Suppressor macrophage treated with lipopolysaccharide for 1 hour (primary cell): ENCODE measurements around the gene BICC1.

Experiments
- DNase-seq, 3 donors: peaks; one replicate each; pipeline ENCODE4 v3.0.0-alpha.2; 2020 to 2022

The BICC1 gene

DNA sequence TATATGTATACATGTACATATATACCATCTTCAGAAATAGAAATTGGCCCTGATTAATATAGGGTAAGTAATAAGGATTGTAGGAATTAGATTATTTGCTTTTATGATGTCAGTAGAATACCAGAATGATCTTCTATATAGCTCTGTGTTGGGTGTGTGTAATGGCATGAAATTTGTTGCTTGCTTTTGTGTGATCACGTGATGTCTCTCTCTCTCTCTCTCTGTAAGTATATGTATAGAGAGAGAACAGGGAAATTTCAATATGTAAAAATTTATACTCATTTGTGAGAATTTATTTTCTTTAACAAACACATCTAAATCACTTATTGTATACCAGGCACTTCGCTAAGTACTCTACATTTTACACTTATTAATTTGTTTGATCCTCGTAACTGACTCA lies 272.7 kb downstream of the BICC1 start:
- DNase-seq = no peak

DNA sequence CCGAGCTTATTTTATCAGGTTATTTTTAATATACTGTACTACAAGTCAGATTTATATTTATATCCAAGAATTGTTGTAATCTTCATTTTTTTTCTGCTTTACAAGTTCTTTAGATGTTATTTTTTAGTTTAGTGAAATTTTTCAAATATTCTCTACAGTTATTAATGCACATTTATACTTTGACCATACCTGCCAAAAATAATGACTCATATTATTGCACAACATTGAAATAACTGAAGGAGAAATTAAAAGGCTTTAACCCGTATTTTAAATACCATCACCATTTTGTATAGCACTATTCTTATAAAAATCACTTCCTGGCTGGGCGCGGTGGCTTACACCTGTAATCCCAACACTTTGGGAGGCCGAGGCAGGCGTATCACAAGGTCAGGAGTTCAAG lies 278.5 kb downstream of the BICC1 start:
- no peak for DNase-seq

DNA sequence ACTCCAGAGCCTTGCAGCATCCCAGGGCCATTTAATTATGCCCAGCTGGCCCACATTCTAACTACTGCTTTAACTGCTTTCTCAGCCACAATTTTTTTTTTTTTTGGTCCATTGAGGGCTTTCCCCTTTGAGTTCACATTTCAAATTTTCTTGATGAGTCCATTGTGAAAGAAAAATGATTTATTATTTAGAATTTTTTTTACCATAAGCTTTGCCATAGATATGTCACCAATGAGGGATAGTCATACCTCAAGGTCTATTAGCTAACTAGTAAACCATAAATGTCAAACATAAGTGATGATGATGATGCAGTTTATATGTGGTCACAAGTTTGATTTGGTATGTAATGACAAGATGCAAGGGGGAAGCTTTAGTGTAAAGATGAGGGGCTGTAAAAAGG lies 282.9 kb downstream of the BICC1 start:
- no peak for DNase-seq

DNA sequence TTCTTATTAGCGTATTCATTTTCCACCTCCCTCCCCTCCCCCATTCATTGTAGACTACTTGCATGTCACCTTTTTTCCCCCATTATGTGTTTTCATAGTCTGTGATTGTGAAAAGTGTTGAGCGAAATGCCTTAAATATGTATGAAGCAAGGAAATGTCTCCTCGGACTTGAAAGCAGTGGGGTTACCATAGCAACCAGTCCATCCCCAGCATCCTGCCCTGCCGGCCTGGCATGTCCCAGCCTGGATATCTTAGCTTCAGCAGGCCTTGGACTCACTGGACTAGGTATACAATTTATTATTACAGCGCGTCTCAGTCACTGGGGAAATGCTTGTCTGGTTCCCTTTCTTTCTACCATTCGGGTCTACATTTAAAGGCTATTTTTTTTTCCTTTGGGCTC lies 283.6 kb downstream of the BICC1 start:
- no peak for DNase-seq

DNA sequence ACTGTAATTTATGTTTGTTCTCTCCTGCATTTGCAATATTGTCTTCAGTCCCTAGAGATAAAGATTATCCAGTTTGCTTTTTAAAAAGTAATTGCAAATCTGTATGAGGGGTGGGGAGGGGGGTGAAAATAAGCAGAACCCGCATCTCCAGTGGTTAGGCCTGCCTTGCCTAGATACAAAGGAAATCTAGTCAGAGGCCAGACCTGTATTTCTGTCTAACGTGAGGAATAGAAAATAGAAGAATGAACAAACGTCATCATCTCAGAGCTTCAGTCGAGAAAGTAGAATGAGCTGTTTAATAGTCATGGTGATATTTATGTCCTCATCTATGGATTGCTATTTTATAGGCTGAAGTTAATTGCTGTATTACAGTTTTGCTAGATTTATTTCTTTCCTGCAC lies 284.2 kb downstream of the BICC1 start:
- no peak for DNase-seq

DNA sequence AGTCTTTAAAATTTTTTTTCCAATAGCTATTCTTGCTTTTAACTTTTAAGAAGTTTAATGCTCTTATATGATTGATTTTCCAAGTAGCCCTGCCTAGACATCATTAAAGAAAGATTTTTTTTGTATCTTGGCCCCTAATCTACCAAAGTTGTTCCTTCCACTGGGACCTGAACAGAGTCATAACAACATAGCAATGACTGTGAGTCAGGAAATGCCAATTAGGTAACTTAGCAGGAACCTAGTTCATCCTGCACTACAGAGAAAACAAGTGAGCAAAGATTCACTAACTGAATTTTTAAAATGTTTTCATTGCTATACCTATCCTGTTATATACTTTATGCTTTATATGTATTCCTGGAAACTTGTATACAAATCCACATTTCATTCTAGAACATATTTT lies 284.7 kb downstream of the BICC1 start:
- DNase-seq = no peak

DNA sequence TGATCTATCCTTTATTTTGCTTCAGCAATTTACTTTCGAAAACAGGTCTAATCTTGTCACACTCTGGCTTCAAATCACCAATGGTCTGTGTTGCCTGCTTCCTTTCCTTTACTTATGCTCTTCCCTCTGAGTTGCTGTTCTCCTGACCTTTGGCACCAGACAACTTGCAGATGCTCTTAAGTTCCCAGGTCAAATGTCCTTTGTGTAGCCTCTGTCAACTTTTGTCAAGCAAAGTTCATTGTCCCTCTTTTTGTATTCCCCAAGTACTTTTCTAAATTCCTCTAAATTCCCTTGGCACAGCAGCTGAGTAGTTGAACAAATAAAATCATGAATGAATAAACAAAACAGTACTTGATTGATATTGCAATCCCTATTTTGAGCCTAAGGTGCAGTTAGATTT lies 289.4 kb downstream of the BICC1 start:
- DNase-seq = no peak

DNA sequence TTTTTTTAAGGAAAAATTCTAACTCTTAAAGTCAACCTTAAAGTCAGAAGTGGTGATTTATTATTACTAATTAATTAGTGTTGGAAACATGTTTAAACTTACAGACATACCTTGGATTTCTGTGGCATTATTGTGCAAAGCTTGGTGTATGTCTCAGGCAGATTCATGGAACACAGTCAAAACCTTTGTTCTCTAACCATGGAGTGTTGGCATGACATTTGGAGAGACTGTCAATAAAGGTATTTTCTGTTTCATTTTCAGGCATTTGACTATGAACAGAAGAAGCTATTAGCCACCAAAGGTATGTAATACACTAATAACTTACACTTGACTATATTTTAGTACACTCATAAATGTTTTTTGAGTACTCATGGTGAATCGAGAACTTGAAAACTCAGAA lies 293.7 kb downstream of the BICC1 start:
- no peak for DNase-seq

DNA sequence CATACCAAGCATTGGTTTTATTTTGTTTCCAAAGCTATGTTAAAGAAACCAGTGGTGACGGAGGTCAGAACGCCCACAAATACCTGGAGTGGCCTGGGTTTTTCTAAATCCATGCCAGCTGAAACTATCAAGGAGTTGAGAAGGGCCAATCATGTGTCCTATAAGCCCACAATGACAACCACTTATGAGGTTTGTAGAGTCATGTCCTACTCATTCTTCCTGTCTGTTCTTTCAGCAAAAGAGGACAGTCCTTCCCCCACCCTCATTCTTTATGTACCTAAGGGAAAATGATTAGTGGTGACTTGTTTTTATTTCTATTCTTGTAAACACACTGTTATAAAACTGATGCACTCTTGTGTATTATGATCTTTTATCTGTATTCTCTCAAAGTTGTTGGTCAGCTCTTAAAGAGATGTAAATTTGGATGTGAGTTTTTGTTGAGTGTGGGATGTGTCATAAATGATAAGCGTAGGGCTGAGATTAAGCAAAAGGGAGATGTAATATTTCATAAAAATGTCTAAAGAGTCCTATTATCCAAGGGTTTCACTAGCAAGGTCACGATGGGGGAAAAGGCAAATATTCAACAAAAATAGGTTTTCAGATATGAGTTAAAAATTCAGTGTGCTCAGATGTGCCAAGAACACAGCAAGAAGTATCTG lies 294.4 kb downstream of the BICC1 start:
- DNase-seq = no peak

DNA sequence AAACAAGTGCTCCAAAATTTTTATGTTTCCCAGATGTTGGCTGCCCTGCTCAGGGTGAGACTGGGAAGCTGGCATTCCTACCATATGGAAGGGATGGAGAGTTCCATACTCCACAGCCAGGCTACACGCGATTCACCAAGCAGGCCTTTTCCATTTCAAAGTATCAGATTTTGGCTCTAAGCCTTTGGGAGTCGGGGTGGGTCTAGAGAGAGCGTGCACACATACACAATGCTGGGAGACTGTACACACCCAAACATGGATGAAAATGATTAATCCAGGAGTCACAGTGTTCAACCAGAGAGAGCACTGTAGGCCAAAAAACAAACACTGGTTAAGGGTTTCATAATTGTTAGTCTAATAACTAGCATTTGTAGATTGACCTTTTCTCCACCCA lies 295.0 kb downstream of the BICC1 start:
- no peak for DNase-seq

DNA sequence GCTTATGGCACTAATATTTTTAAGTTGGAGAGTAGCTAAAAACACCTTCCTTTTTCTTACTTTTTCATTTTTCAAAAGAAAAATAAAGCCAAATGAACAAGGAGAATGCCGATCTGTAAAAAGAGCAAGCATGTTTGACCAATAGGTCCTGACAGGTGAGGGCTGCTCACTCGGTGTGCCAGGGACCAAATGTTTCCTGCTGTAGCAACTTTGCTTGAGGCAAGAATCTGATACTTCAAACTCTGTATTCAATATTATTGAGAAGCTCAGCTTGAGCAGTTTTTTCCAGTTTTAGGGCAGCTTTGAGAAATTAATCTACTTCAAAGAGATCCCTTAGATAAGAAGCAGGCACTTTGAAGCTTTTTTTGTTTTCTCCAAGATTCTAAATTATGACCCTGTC lies 298.1 kb downstream of the BICC1 start:
- no peak for DNase-seq

DNA sequence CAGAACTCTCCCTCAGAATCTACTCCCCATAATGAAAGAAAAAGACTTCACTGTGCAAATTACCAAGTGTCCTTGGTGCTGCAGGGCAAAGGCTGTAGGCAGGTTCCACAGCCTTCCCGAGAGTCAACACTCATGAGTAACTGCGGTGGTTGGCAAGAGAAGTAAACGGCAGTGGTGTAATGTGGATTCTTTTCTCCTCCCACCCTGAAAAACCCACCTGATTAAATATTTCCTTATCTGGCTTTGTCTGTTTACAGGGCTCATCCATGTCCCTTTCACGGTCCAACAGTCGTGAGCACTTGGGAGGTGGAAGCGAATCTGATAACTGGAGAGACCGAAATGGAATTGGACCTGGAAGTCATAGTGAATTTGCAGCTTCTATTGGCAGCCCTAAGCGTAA lies 300.9 kb downstream of the BICC1 start:
- no peak for DNase-seq

DNA sequence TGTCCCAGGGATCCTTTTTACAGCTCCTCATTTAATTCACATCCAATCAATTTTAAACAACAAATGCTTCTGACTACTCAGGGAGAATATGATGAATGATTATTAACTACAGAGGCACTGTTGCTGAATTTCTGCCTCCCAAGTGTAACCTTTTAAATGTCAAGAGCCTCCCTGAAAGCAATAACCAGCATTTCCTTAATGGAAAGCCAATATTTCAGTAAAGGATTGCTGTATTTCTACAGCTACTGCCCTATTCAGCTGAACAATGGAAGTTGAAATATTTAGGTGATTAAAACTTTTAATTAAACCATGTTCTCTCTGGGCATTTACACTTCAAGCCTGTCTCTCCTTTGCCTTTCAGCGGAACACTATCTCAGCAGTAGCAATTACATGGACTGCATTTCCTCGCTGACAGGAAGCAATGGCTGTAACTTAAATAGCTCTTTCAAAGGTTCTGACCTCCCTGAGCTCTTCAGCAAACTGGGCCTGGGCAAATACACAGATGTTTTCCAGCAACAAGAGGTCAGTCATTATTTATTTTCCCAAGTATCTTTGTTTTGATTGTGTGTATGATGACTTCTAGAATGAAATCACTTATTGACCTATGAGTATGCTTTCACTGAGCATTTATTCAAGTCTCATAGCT lies 304.7 kb downstream of the BICC1 start:
- no peak for DNase-seq

DNA sequence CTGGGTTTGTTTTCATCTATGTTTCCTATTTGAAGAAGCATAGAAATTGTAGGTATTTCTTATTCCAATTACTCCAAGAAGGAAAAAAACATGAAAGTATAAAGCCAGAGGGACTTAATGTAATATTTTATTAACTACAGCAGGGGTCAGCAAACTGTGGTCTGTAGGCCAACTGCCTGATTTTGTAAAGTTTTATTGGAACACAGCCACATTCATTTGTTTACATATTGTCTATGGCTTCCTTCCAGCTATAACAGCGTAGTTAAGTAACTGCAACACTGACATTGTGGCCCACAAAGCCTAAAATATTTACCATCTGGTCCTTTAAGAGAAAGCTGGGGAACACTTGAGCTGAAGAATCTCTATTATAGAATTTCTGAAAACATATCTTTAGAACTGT lies 306.2 kb downstream of the BICC1 start:
- no peak for DNase-seq

DNA sequence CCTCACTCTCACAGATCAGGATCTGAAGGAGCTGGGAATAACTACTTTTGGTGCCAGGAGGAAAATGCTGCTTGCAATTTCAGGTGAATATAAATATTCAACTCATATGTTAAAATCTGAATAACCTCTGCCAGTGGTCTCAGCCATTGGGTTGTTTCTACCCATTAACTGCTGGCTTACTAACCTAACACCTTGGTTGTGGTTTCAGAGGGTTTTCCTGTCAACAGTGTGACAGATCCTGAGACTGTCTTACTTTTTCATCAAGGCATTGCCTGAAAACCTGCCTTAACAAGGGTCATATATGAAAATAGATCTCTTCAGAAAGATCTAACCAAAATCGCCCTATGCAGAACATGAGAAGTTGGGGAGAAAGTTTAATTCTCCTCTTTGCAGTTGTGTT lies 307.7 kb downstream of the BICC1 start:
- DNase-seq = no peak

DNA sequence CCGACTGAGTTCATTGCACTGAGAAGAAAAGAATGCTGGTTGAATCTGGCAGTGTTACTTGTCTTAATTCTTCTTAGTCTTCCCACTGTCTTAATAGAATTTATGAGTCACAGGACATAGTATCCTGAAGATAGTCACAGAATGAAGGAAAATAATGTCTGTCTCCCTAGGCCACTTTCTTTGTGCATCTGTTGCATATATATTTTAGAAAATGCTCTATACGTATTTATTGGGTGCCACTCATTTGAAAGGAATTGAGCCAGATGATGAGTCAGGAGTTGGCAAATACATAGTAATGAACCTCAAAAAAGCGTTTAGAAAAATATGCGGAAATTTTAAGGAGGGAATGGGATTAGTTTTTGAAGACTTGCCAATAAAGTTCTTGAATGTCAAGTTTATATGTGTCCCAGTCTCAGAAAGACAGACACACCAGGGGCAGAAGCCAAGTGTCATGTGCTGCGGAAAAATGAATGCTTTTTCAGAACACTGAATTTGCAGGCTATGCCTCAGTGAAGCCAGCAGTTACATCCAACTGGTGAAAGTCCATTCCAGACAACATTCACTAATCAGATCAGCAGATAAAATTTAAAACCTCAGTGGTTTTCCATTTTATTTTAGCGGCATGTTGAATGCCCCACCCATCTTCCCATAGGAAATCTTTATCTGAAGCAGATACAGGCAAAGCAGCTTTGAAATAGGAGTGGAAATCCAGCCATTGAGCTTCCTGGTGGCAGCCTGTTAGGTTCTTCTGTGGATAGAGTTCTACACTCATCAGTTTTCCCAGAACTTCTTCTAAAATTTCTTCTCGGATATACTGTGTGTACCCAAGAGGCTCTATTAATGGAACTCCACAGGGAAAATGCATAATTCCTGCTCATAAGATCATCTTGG lies 308.4 kb downstream of the BICC1 start:
- no peak for DNase-seq

DNA sequence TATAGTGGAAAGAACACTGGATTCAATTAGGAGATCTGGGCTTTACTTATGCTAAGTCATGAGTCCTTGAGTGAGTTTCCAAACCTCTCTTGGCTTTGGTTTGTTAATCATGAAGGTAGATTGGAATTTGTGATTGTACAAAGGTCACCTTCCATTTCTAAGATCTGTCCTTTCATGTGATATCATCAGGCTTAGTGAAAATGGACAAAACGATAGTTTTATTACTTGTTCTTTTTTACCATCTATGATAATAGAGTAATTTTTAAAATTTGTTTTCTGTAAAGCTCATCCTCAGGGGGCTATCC lies 309.0 kb downstream of the BICC1 start:
- DNase-seq = no peak

DNA sequence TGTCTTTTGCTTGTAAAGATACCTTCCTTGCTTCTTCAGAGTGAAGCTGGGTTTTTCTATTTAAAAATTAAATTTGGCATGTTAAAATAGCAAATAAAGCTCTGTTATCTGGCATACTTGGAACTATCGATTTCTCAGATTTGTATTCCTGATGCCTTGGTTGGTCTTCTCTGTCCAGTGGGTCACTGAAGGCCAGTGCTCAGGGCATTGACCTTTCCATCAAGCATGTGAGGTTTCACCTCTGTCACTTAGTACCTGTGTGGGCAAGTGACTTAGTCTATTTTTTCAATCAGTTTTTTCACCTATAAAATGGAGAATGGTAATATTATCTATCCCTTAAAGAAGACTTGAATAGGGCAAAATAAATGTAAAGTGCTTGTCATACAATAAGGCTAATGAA lies 311.3 kb downstream of the BICC1 start:
- DNase-seq = no peak

DNA sequence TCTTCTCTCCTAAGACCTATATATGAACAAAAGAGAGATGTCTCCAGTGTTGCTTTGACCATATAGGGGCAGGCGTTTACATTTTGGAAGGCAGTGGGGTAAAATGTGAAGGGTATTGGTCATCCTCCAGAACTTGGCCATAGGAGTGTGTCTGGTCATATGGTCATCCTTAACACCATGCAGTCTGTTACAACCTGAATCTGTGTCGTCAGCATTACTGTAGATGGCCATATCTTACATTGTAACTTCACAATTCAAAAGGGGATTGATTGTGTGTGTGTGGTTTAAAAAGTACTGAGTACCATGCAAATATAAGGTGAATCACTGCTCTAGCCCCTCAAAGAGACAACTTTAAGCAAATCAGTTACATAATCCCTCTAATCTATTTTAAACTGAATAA lies 311.7 kb downstream of the BICC1 start:
- DNase-seq = no peak

DNA sequence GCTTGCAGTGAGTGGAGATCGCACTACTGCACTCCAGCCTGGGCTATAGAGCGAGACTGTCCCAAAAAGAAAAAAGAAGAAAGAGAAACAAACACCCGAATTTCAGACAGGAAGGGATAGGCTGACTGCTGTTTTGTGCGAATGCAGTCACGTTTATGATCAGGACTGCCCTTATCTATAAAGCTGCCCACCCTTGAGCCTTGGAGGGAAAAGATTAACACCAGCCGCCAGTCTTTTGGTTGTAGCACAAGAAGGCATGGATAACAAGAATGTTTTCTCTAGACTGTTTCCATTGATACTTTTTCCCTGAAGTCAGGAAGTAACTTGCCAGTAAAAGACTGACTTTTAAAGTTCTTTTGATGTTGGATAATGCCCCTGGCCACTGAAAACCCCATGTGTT lies 314.0 kb downstream of the BICC1 start:
- no peak for DNase-seq

DNA sequence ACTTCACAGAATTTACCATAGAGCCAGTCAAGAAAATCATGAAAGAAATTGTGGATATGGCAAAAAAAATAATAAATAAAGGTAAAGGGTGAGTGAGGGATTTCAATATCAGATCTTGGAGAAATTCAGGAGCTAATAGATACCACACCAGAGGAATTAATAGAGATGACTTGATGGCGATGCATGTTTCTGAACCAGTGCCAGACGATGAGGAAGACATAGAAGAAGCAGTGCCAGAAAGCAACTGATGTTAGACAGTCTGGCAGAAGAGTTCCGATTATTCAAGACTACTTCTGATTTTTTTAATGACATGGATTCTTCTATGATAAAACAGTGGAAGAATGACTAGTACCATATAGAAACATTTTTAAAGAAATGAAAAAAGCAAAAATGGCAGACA lies 314.7 kb downstream of the BICC1 start:
- no peak for DNase-seq

DNA sequence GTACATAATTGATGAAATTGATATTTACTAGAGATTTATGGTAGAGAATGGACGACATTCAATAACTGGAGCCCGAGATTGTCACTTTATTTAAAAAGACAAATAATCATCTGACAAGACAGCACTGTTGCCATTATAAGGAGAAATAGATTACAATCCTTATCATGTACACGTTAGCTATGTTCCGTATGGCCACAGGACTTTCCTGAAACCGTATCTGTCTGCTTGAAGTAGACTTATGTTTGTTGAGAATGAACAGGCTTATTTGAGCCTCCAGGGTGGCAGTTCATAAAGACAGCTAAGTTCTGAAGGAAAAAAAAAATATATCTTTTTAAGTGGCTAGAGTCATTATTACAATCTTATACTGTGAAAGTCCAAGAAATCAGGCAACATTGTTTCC lies 317.2 kb downstream of the BICC1 start:
- DNase-seq = no peak

DNA sequence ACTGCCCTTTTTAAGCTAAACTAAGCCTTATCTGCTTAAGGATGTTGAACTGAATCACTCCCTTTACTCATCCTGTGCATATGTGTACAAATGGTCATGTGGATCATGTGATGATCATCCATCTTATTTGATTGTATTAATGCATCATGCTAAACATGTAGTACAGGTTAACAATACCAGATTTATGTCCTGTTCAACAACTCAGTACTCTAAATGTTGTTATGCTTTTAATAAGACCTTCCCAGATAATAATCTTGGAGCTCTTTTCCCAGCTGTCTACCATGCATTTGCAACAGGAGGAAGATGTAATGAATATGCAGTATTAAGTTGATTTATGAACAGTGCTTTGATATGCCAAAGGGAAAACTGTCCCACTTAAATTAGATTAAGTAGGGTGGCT lies 318.0 kb downstream of the BICC1 start:
- no peak for DNase-seq

DNA sequence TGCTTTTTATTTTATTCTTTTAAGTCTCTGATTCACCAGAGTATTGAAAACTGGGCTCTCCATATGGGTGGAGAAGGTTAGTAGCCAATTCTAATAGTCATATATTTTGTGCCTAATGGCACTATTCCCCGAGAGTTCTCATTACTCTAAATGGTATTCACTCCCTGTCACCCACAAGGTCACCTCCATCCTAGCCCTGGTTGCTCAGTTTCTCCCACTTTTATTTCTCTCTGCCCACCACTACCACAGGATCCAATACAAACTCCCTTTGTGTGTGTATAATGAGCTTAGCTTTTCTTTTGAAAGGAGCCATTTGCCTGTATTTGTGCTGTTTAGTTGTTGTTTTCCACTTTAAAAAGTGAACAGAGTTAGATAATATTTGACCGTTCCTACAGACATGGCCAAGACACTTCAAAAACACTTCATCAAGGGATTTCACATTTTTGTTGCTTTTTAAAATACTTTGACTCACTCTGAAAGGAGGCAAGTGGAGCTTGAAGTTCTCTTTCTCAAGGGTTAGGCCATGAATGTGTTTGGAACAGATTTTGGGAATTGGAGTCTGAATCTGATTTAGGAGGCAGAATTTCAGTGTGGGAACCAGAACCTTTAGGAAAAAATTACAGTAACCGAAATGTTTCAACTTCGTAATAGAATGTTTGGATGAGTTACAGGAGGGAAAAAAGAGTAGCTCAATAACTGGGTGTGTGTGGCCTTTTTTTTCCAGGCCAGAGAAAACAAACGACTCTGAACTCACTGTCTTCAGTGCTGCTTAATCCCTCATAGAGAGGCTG lies 321.3 kb downstream of the BICC1 start:
- DNase-seq = no peak
